ENCODE results near the gene ACRBP.
A peak's percentile ranks its signal among the peaks of the same experiment; 100 is the strongest.

The ACRBP gene

DNA sequence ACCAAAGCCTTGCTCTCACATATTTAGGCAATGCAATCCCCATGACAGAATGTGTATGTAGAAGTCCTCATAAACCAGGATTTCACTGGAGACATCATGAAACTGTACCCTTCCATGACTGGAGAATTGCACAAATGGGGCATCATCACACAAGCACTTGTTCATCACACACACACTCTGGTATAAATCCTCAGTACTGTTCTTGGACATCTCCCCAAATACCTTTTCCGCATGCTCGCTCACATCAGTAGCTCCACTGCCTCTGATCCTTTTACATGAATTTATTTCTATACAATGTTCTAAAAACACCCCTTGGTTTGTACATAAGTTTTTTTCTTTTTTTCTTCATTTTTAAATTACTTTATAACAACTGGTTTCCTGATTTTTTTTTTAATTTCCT is 19.0 kb upstream of the ACRBP start:
- no peak for DNase-seq (ENCODE audit: insufficient read length, low spot score)
- no peak for TF ChIP-seq POLR2A (IDR thresholded peaks at IDR 0.05; ENCODE audit: low read depth, low read length)
- FAIRE-seq, result no peak

DNA sequence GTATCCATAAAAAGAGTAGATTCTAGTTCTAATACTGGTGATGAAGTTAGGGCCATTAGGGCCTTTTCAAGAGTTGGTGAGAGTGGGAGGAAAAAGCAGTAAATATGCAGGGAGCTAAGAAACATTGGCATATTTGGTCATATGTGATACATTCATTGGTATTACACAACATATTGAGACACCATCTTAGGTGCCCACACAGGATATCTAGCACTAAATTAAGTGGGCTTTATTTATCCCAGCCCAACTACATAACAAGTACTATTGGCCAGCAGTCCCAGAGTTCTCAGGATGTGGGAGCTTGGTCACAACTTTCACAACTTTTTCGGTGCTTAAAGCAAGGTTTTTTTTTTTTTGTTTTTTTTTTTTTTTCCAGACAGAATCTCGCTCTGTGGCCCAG is 17.7 kb upstream of the ACRBP start:
- DNase-seq (ENCODE audit: insufficient read length, low spot score), result no peak
- no peak for FAIRE-seq
- TF ChIP-seq POLR2A (IDR thresholded peaks at IDR 0.05; ENCODE audit: low read depth, low read length), result no peak

DNA sequence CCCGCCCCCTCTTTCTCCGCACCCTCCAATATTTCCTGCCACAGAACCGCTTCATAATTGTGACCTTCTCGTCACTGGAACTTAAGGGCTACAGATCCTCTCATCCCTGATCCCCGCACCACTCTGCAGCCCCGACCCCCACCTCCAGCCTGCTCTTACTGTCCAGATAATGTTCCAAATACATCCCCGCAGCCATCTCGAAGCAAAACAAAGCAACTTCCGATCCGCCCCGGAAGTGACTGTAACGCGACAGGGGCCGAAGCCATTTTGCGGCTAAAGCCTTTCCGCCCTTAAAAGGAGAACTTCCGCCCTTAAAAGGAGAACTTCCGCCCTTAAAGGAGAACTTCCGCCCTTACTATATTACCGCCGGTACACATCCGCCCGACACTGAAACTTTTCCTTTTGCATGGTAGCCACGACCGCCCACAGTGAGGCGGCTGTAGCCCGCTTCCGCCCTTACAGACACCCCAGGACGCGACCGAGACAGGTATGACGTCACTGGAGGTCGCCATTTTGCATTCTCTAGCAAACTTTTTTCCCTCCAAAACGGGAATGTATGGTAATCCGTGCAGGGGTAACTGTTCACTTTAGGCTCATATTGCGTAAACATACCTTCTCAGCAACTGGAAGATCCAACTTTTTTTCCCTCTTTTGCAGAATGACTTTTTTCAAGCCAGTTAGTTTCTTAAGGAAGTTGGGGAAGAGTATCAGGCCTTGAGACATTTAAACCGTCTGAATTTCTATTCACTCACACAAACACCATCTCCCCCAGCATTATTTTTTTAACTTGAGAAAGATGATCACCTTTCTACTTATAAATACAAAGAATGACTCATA is 15.9 kb upstream of the ACRBP start, which contains the start of gene ING4:
ING4 (minus strand) TSS at position 214 of the 837 bp plus-strand sequence; CDS start at position 196, 18 bp downstream.
- TF ChIP-seq POLR2A (IDR thresholded peaks at IDR 0.05; ENCODE audit: low read depth, low read length), result no peak
- DNase-seq (ENCODE audit: insufficient read length, low spot score), result peak; percentile 94
- peak; percentile 96 for FAIRE-seq

DNA sequence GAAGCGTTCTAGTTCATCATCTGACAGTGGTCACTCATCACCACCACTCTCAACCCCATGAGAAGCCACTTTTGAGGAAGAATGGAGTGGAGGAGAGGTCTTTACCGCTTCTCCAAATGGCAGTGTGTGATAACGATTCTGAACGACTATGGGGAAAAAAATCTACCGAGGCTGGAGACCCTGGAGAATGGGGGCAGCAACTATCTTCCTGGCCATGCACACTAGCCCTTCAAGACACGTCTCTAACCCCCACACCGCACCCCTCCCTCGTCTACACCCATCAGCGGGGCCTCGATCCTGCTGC is 15.3 kb upstream of the ACRBP start:
- no peak for FAIRE-seq

DNA sequence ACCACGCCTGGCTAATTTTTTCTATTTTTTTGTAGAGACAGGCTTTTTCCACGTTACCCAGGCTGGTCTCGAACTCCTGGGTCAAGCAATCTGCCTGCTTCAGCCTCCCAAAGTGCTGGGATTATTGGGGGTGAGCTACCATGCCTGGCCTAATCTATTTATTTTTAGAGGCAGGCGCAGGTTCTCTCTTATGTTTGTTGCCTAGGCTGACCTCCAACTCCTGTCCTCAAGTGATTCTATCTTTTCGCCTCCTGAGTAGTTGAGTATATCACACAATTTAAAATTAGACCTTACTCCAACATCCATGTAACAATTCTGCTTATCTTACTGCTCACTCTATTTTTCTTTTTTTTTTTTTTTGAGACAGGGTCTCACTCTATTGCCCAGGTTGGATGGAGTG is 6.8 kb upstream of the ACRBP start:
- FAIRE-seq (no peak), DNase-seq (ENCODE audit: insufficient read length, low spot score) (no peak)
- no peak for TF ChIP-seq POLR2A (IDR thresholded peaks at IDR 0.05; ENCODE audit: low read depth, low read length)

More for the DNA sequence above, 15.3 kb upstream of the ACRBP start:
- peak; percentile 43 for DNase-seq (ENCODE audit: insufficient read length, low spot score)
- no peak for TF ChIP-seq POLR2A (IDR thresholded peaks at IDR 0.05; ENCODE audit: low read depth, low read length)

DNA sequence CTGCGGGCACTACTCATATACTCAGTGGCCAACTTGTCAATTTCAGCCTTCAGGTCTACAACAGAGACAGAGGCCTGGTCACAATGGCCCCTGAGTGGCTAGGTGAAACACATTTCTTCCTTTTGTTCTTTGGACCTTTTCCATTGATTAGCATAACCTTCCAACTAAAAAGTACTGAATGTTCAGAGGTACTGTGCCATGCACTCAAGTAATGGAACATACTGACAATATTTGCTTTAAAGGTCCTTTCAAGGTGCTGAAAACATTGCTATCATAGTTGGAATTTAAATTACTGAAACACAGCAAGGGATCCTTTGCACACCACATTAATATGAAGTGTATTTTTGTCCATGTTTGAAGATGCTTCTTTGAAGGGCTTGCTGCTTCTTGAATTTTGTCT is 6.1 kb upstream of the ACRBP start:
- TF ChIP-seq POLR2A (IDR thresholded peaks at IDR 0.05; ENCODE audit: low read depth, low read length), result no peak
- DNase-seq (ENCODE audit: insufficient read length, low spot score) (no peak), FAIRE-seq (no peak)

DNA sequence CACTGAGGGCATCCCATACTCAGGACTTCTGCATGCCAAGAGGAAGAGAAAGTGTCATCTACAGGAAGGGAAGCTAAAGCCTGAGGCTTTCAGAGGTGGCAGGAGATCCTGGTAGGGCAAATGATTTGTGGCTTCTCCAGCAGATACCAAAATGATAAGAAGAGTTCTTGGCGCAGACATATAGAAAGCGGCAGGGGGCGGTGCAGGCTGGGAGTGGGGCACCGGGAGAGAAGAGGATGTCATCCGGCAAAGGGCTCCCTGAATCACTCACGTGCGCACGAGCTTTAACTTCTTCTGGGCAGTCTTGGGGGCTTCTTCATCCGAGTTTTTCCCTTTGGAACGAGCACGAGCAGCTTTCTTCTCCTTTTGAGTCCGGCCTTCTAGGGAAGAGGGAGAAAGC is 5.2 kb upstream of the ACRBP start:
- DNase-seq (ENCODE audit: insufficient read length, low spot score) (no peak), FAIRE-seq (no peak)
- TF ChIP-seq POLR2A (IDR thresholded peaks at IDR 0.05; ENCODE audit: low read depth, low read length), result no peak

DNA sequence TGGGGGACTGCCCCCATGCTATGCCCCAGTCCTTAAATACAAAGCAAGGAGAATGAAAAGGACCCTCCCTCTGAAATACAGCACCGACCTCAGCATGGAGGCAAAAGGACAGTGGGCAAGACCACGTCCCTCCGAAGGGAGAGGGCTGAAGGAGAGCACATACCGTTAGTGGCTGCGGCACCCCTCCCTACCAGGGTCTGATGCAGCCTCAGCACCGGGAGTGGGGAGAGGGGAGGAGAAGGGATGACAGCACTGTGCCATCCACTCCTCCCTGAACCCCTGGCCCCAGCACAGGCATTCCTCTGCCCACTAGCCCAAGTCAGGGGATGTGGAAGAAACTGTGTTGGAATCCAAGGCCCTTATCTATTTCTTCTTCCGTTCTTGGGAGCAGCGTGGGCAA is 3.6 kb upstream of the ACRBP start:
- TF ChIP-seq POLR2A (IDR thresholded peaks at IDR 0.05; ENCODE audit: low read depth, low read length), result no peak
- no peak for DNase-seq (ENCODE audit: insufficient read length, low spot score)
- FAIRE-seq, result no peak

DNA sequence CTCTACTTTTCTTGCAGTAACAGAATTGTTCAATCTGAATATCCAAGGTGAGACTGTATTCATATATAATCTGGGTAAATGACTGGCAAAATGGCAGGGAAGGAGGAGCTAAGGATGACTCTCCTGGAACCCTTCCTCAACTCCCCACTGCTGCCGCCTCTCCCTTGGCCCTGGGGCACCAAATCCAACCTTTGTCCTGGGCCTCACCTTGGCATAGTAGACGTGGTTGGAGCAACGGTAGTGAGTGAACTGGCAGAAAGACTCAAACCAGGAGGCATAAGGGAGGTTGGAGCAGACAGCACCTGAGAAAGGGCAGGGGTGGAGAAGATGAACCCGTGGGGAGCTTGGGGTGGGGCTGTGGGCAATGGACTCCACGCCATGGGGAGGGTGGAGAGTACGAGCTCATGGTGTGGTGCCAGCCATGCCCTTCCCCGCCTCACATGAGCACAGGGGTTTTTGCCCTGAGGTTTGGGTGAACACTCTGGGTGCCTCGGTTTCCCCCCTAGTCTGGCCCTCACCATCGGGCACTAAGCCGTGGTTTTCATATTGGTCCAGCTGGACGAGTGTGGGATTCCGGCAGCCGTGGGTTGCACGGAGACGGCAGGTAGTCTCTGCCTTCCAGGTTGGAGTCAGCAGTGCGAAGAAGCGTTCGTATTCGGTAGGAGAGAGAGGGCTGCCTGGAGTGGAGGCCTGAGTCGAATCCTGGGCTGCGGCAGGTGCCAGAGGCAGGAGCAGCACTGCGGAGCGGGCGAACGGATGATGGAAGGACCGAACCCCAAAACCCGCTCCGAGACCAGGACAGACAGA is 753 bp downstream of the ACRBP start:
- no peak for TF ChIP-seq POLR2A (IDR thresholded peaks at IDR 0.05; ENCODE audit: low read depth, low read length)
- DNase-seq (ENCODE audit: insufficient read length, low spot score), result no peak
- FAIRE-seq, result no peak

DNA sequence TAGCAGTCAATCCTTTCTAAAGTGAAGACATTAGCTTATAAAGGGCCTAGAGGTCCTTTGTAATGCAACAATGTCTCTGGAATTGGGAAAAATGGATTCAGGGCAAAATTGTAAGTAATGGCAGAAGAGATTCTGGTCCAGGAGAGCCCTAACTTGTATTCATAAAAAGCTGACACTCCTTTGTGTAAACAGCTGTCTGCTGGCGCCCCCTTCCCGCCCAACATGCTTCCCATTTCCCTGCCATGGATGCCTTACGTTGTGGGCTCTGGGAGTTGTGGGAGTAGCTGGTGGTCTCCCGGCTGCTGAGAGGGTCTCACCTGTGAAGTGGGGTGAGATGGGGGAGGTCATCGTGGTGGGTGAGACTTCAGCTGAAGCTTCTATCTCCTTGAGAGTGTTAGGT is 2.3 kb downstream of the ACRBP start:
- FAIRE-seq, result no peak
- no peak for DNase-seq (ENCODE audit: insufficient read length, low spot score)
- no peak for TF ChIP-seq POLR2A (IDR thresholded peaks at IDR 0.05; ENCODE audit: low read depth, low read length)

DNA sequence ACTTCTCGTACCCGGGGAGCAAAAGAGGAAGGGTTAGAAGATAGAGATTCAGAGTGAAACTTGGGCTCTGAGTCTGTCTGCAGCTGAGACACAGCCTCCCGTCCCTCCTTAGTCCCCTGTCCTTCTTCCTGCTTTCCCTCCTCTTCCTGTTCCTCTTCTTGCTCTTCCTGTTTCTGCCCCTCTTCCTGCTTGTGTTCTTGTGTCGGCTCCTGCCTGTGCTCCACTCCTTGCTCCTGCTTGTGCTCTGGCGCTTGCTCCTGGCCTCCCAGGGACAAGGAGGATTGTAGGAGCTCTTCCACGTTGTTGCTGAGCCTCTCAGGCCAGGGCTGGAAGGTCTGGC is 3.0 kb downstream of the ACRBP start:
- no peak for FAIRE-seq
- DNase-seq (ENCODE audit: insufficient read length, low spot score), result no peak
- no peak for TF ChIP-seq POLR2A (IDR thresholded peaks at IDR 0.05; ENCODE audit: low read depth, low read length)

DNA sequence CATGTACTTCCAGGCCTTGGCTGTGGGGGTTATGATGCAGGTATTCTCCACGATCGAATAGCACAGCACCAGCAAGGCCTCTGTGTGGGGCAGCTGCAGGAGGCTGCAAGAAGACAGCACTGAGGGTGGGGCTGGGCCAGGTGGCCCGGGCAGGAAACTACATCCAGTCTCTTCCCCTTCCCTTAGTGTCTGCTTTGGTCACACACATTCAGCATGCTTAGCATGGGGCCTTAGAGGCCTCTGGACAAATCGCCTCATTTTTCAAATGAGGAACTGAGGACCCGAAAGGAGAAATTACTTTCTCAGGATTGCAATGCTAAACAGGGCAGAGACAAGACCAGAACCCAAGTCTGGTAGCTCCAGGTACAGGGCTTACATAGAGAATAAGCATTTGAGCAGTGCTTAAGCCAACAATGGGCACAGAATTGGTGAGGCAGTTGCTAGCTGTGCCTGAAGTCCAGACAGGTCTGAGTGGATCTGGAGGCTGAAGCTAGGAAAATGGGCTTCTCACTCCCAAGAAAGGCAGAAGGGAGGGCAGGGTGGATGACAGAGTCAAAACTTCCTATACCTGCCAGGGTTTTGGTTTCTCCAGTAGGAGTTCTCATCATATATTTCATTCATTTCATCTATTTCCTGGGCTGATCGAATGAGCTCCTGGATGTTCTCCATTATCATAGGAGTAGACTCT is 3.5 kb downstream of the ACRBP start:
- DNase-seq (ENCODE audit: insufficient read length, low spot score) (no peak), FAIRE-seq (no peak)
- no peak for TF ChIP-seq POLR2A (IDR thresholded peaks at IDR 0.05; ENCODE audit: low read depth, low read length)

DNA sequence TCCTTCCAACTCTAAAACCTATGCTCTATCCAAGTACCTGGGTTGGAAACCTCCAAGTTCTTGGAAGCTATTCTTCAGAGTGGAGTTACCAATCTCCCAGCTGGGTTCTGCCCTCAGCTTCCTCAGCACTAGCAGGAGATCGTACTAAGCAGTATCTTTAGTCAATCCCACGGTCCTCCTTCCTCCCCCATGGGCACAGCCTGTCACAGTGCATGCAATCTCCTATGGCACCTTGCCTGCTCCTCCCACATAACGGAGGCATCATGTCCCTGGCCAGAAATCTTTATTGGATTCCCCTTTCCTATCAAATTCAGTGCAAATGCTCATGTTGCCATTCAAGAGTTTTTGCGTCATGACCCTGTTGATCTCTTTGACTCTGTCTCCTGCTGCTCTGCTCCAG is 6.1 kb downstream of the ACRBP start:
- DNase-seq (ENCODE audit: insufficient read length, low spot score), result no peak
- TF ChIP-seq POLR2A (IDR thresholded peaks at IDR 0.05; ENCODE audit: low read depth, low read length), result no peak
- no peak for FAIRE-seq

DNA sequence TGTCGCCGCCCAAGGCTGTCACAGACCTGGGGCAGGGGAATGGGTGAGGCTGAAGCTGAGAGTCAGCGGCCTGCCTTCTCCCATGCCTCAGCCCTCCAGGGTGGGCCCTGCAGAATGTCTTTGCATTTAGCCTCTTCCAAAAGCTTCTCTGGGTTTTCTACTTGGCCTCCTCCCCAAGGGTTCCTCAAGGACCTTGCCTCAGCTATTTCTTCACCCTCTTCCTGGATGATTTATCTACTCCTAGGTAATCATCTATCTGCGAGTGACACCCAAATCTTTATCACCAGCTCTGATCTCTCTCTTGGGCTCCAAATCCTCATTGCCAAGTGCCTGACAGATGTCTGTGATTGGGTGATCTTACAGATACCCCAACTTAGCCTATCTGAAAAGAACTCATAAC is 6.7 kb downstream of the ACRBP start:
- TF ChIP-seq POLR2A (IDR thresholded peaks at IDR 0.05; ENCODE audit: low read depth, low read length), result no peak
- no peak for FAIRE-seq

More for the DNA sequence above, 6.7 kb downstream of the ACRBP start:
- no peak for DNase-seq (ENCODE audit: insufficient read length, low spot score)
